ENCODE measurements around the gene DBP.

The DBP gene

GRCh38 chr19:48591021-48591420, 46.2 kb downstream of the DBP start:
- TF ChIP-seq, protein P1, sequence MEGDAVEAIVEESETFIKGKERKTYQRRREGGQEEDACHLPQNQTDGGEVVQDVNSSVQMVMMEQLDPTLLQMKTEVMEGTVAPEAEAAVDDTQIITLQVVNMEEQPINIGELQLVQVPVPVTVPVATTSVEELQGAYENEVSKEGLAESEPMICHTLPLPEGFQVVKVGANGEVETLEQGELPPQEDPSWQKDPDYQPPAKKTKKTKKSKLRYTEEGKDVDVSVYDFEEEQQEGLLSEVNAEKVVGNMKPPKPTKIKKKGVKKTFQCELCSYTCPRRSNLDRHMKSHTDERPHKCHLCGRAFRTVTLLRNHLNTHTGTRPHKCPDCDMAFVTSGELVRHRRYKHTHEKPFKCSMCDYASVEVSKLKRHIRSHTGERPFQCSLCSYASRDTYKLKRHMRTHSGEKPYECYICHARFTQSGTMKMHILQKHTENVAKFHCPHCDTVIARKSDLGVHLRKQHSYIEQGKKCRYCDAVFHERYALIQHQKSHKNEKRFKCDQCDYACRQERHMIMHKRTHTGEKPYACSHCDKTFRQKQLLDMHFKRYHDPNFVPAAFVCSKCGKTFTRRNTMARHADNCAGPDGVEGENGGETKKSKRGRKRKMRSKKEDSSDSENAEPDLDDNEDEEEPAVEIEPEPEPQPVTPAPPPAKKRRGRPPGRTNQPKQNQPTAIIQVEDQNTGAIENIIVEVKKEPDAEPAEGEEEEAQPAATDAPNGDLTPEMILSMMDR (IDR thresholded peaks at IDR 0.05; ENCODE audit: extremely low read depth, missing control alignments), result no peak

GRCh38 chr19:48588670-48589401, 48.3 kb downstream of the DBP start:
- TF ChIP-seq, protein P1 (IDR thresholded peaks at IDR 0.05; ENCODE audit: extremely low read depth, missing control alignments), result peak; percentile 95
- DNase-seq (ENCODE audit: low spot score), result peak; percentile 86

More at GRCh38 chr19:48591021-48591420, 46.2 kb downstream of the DBP start:
- no peak for DNase-seq (ENCODE audit: low spot score)

- TF ChIP-seq, protein P1 (IDR thresholded peaks at IDR 0.05; ENCODE audit: extremely low read depth, missing control alignments), result no peak
- no peak for DNase-seq (ENCODE audit: low spot score)
Measured at GRCh38 chr19:48587387-48587786, 49.8 kb downstream of the DBP start.

DNA sequence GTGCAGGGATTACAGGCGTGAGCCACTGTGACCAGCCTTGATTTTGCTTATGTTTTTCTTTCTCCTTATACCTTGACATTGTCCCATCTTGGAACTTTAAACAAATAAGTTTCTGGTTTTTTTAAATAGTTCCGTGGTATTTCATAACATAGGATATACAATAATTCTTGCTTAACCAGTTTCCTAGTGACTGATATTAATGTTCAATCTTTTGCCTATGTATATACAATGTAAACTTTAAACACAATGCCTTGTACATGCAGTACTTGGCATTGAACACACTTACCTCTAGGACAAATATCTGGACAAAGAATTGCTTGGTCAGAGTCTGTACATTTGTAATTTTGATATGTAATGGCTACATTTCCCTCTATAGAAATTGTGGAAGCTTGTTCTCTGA, 55.0 kb downstream of the DBP start:
- DNase-seq (ENCODE audit: low spot score), result no peak
- TF ChIP-seq, protein P1 (IDR thresholded peaks at IDR 0.05; ENCODE audit: extremely low read depth, missing control alignments), result no peak
